HAP-1 (cell line): Measurements from ENCODE around the gene SMAD3.
"Not testable (repeated sequence)": the region's sequence is repeated elsewhere in the genome, so short reads cannot be mapped to it uniquely, and the experiment has no call there.

Experiments used
- DNase-seq, 2 experiments: peaks; one replicate each; pipeline ENCODE4 v3.0.0-alpha.2; 2016 to 2020; ENCODE audit warnings: low spot score in 2 of 2
- H3K27me3 ChIP-seq: fragments of 250-450 bp; sonication (Bioruptor Pico); 2 replicates; pipeline ENCODE4 v1.5.1; 2020; ENCODE audit warnings: low read depth, mild to moderate bottlenecking, moderate library complexity
- H3K36me3 ChIP-seq: fragments of 250-450 bp; sonication (Bioruptor Pico); replicated peaks from 2 replicates; pipeline ENCODE4 v1.5.1; 2020; ENCODE audit warnings: mild to moderate bottlenecking
- H3K4me1 ChIP-seq: fragments of 250-450 bp; sonication (Bioruptor Pico); 2 replicates; pipeline ENCODE4 v1.5.1; 2020; ENCODE audit warnings: mild to moderate bottlenecking
- H3K4me3 ChIP-seq: fragments of 250-450 bp; sonication (Bioruptor Pico); 2 replicates; pipeline ENCODE4 v1.5.1; 2020; ENCODE audit warnings: mild to moderate bottlenecking, moderate library complexity
- H3K9me3 ChIP-seq: fragments of 250-450 bp; sonication (Bioruptor Pico); 2 replicates; pipeline ENCODE4 v1.5.1; 2020; ENCODE audit warnings: mild to moderate bottlenecking, moderate library complexity
- in situ Hi-C: fragments of 300-500 bp; cut with MboI; formaldehyde crosslinking; loops from 3 replicates; pipeline ENCODE4 v1.14.3; 2020; ENCODE audit warnings: low sequenced_read_pairs, inconsistent platforms, mixed read lengths

Gene SMAD3

GRCh38 chr15:67065531-67066005 is at the start of gene SMAD3:
Gene SMAD3 (plus strand): TSS chr15:67065602. CDS start chr15:67066155, 553 bp downstream.
- Histone ChIP-seq H3K9me3 (no peaks in the 10 kb centered on the region), H3K27me3 (no peaks in the 10 kb centered on the region), H3K36me3 (peaks cover 5% of the 10 kb centered on the region), H3K4me3 (peak within 1 kb of the TSS; percentile 75), H3K4me1 (peaks cover 34% of the 10 kb centered on the region)
- in situ Hi-C loops, result no loop called here
- peak; percentile 98 to 99 for DNase-seq

GRCh38 chr15:67017311-67017710 is 48.1 kb upstream of the SMAD3 start:
- DNase-seq, result peak in 1 of 2 experiments; percentile 7

GRCh38 chr15:67018026-67018425 is 47.4 kb upstream of the SMAD3 start:
- H3K36me3 ChIP-seq, result no peaks in the 10 kb centered on the region
- no peak overlapping the region for H3K4me3 ChIP-seq
- H3K9me3 ChIP-seq, result no peaks in the 10 kb centered on the region
- no peak for DNase-seq
- H3K4me1 ChIP-seq, result no peaks in the 10 kb centered on the region
- no peaks in the 10 kb centered on the region for H3K27me3 ChIP-seq
- in situ Hi-C loops, result no loop called here

More at GRCh38 chr15:67017311-67017710, 48.1 kb upstream of the SMAD3 start:
- in situ Hi-C loops, result no loop called here
- Histone ChIP-seq H3K9me3 (no peaks in the 10 kb centered on the region), H3K4me3 (no peak overlapping the region), H3K36me3 (no peaks in the 10 kb centered on the region), H3K4me1 (no peaks in the 10 kb centered on the region), H3K27me3 (no peaks in the 10 kb centered on the region)

- in situ Hi-C loops, result no loop called here
- Histone ChIP-seq H3K4me1 (peaks cover under 1% of the 10 kb centered on the region), H3K27me3 (no peaks in the 10 kb centered on the region), H3K36me3 (no peaks in the 10 kb centered on the region), H3K9me3 (no peaks in the 10 kb centered on the region), H3K4me3 (no peak overlapping the region)
- DNase-seq, result peak in 1 of 2 experiments; percentile 8
These were observed 47.0 kb upstream of the SMAD3 start for GRCh38 chr15:67018441-67018840.

- no peaks in the 10 kb centered on the region for H3K27me3 ChIP-seq
- in situ Hi-C loops, result no loop called here
- no peak overlapping the region for H3K4me3 ChIP-seq
- DNase-seq, result peak in 1 of 2 experiments; percentile 2
- no peaks in the 10 kb centered on the region for H3K36me3 ChIP-seq
- H3K9me3 ChIP-seq, result no peaks in the 10 kb centered on the region
- H3K4me1 ChIP-seq, result peaks cover 6% of the 10 kb centered on the region
These were observed 46.3 kb upstream of the SMAD3 start for GRCh38 chr15:67019069-67019468.

- Histone ChIP-seq H3K36me3 (no peaks in the 10 kb centered on the region), H3K9me3 (no peaks in the 10 kb centered on the region), H3K4me3 (no peak overlapping the region), H3K4me1 (peaks cover 14% of the 10 kb centered on the region), H3K27me3 (no peaks in the 10 kb centered on the region)
- DNase-seq, result peak in 1 of 2 experiments; percentile 6
- in situ Hi-C loops, result no loop called here
These were observed 45.4 kb upstream of the SMAD3 start for GRCh38 chr15:67019884-67020520.

GRCh38 chr15:67020668-67021067 is 44.7 kb upstream of the SMAD3 start:
- H3K9me3 ChIP-seq, H3K4me3 ChIP-seq, H3K27me3 ChIP-seq, in situ Hi-C loops, DNase-seq, H3K36me3 ChIP-seq: not testable (repeated sequence)
- H3K4me1 ChIP-seq, result peaks cover 19% of the 10 kb centered on the region

- Histone ChIP-seq H3K36me3 (no peaks in the 10 kb centered on the region), H3K27me3 (no peaks in the 10 kb centered on the region), H3K4me1 (peaks cover 23% of the 10 kb centered on the region), H3K4me3 (no peak overlapping the region), H3K9me3 (no peaks in the 10 kb centered on the region)
- DNase-seq, result peak in 1 of 2 experiments; percentile 15
- in situ Hi-C loops, result no loop called here
These were observed 43.9 kb upstream of the SMAD3 start for GRCh38 chr15:67021455-67021854.

- no peaks in the 10 kb centered on the region for H3K36me3 ChIP-seq
- H3K4me3 ChIP-seq, result no peak overlapping the region
- peaks cover 23% of the 10 kb centered on the region for H3K4me1 ChIP-seq
- H3K9me3 ChIP-seq, result no peaks in the 10 kb centered on the region
- in situ Hi-C loops, result no loop called here
- H3K27me3 ChIP-seq, result no peaks in the 10 kb centered on the region
- DNase-seq, result peak in 1 of 2 experiments; percentile 9
These were observed 42.8 kb upstream of the SMAD3 start for GRCh38 chr15:67022587-67023105.

GRCh38 chr15:67023517-67024313 is 41.7 kb upstream of the SMAD3 start:
- Histone ChIP-seq H3K4me3 (no peak overlapping the region), H3K36me3 (no peaks in the 10 kb centered on the region), H3K27me3 (no peaks in the 10 kb centered on the region), H3K9me3 (no peaks in the 10 kb centered on the region), H3K4me1 (peaks cover 23% of the 10 kb centered on the region)
- peak in 1 of 2 experiments; percentile 50 for DNase-seq
- in situ Hi-C loops, result no loop called here

GRCh38 chr15:67024314-67024997 is 40.9 kb upstream of the SMAD3 start:
- in situ Hi-C loops, result no loop called here
- no peaks in the 10 kb centered on the region for H3K27me3 ChIP-seq
- no peaks in the 10 kb centered on the region for H3K9me3 ChIP-seq
- H3K36me3 ChIP-seq, result no peaks in the 10 kb centered on the region
- DNase-seq, result peak; percentile 87 to 96
- H3K4me3 ChIP-seq, result no peak overlapping the region
- peaks cover 23% of the 10 kb centered on the region for H3K4me1 ChIP-seq

GRCh38 chr15:67024998-67025368 is 40.4 kb upstream of the SMAD3 start:
- DNase-seq, result no peak
- H3K4me1 ChIP-seq, result peaks cover 23% of the 10 kb centered on the region
- H3K9me3 ChIP-seq, result no peaks in the 10 kb centered on the region
- H3K27me3 ChIP-seq, result no peaks in the 10 kb centered on the region
- in situ Hi-C loops, result no loop called here
- no peak overlapping the region for H3K4me3 ChIP-seq
- no peaks in the 10 kb centered on the region for H3K36me3 ChIP-seq

GRCh38 chr15:67025719-67026609 is 39.4 kb upstream of the SMAD3 start:
- H3K4me1 ChIP-seq, result peaks cover 23% of the 10 kb centered on the region
- DNase-seq, result no peak
- in situ Hi-C loops, result no loop called here
- no peaks in the 10 kb centered on the region for H3K27me3 ChIP-seq
- no peaks in the 10 kb centered on the region for H3K36me3 ChIP-seq
- H3K4me3 ChIP-seq, result no peak overlapping the region
- H3K9me3 ChIP-seq, result no peaks in the 10 kb centered on the region
